A549 treated with DMSO at 1 μM for 4 hours (cell line): ENCODE measurements around the gene ZNF503. TPM values are rescaled to one million over a fixed set of nuclear protein-coding genes. Genes with fewer than 3 reads are reported as not detected.

Experiments used
- total RNA-seq: library from RNA; stranded (reverse); fragments of 200-300 nt; extraction: Qiagen RNA extraction; gene quantifications from 5 replicates; pipeline ENCODE4 v1.2.3, GENCODE V29; 2022; ENCODE audit warnings: low read depth

Gene ZNF503, protein sequence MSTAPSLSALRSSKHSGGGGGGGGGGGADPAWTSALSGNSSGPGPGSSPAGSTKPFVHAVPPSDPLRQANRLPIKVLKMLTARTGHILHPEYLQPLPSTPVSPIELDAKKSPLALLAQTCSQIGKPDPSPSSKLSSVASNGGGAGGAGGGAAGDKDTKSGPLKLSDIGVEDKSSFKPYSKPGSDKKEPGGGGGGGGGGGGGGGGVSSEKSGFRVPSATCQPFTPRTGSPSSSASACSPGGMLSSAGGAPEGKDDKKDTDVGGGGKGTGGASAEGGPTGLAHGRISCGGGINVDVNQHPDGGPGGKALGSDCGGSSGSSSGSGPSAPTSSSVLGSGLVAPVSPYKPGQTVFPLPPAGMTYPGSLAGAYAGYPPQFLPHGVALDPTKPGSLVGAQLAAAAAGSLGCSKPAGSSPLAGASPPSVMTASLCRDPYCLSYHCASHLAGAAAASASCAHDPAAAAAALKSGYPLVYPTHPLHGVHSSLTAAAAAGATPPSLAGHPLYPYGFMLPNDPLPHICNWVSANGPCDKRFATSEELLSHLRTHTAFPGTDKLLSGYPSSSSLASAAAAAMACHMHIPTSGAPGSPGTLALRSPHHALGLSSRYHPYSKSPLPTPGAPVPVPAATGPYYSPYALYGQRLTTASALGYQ
- total RNA-seq: 9.2 to 14.1 TPM (median 12.5 TPM) in 5 replicates

DNA sequence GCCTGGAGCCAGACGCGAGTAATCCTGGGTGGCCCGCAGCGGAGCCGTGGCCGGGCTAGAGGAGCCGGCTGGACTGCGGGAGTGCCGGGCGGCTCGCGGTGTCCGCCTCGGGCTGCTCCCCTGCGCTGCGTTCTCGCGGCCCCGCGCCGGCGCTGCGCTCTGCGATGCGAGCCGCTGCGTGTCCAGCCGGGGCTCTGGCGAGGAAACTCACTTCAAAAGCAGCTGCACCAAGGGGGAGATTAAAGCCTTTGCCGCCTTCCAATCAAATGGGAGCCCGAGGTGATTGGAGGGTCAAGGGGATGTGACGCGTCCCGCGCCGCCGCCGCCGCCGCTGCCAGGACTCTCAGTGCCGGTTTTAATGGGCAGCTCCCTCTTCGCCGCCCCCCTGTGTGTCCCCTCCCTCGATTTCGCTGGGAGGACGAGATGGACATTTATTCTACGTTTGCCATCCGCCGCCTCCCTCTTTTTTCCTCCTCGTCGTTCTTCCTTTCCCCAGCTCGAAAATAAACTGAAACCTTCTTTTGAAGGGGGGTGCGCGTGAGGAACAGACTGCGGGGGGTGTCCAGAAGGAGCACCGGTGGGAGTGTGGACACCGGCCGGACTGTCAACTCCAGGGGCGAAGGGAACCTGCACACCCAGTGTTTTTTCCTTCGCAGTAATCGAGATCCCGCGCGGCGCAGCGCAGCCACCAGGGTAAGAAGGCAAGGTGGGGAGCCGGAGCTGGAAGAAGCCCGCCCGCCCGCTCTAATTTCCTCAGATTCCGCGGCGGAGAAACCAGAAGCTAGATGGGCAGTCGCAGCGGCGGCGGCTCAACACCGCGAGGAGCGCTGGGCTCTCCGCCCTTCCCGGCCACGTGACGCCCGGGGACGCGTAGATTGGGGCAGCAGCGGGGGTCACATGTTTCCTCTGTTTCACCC, at the start of gene ZNF503:
Gene ZNF503 (minus strand): TSS at position 196 of the 917 bp plus-strand sequence. CDS start 345 bp downstream, outside the sequence.

DNA sequence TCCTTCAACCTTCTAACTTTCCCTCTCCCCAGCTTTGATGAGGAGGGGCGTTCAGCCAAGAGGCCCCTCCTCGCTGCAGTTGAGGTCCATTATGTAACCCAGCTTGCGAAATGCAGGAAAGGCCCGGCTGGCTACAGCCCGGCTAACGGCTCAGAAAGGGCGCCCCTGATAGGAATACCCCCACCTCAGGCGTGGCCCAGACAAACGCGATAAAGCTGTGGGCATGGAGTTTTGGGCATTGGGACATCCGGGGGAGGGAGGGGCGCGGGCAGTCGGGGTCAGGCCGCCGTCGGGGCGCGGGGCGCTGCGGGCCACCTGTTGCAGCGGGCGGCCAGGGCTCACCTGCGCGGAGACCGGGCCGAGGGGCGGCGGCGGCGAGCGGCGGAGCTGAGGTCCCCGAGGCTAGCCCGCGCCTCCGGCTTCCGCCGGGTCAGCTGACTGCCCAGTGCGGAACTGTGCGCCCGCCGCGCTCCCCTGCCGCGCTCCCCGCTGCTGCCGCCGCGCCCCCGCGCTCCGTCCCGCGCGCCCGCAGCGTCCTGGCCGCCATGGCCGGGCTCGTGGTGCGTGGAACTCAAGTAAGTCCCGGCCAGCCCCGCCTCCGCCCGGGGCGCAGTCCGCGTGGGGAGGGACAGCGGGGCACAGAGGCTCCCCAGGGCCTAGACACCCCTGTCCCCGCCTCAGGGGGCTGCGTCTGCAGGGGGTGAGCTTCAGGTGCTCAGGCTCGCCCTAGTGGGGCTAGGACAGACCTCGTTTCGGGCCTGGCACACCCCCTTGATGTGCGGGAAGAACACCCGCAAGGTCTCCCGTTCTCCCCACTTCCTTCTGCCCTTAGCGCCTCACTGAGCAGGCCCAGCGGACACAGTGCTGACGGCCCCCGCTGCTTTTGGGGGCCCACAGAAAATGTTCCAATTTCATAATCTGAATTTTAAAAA, 29.9 kb upstream of the ZNF503 start, which contains the start of gene LRMDA:
Gene LRMDA (plus strand): TSS at position 445 of the 932 bp plus-strand sequence.

Other genes with a start within 250 kb of the ZNF503 start
- gene VDAC2, start 191.0 kb downstream of the ZNF503 start, total RNA-seq: 284 to 323 TPM (median 308 TPM) in 5 replicates
- gene COMTD1, start 165.8 kb downstream of the ZNF503 start, total RNA-seq: 24.0 to 47.2 TPM (median 44.1 TPM) in 5 replicates
- gene LRMDA, start 29.9 kb upstream of the ZNF503 start, total RNA-seq: 3.0 to 4.2 TPM (median 3.9 TPM) in 5 replicates